Thyroid gland (tissue), 4 donors: ENCODE measurements around the gene TLE5. TPM values are rescaled to one million over a fixed set of nuclear protein-coding genes. Genes with fewer than 3 reads are reported as not detected.
A peak's percentile ranks its signal among the peaks of the same experiment; 100 is the strongest.

Experiments used
- DNase-seq, 2 donors: peaks; one replicate each; pipeline ENCODE4 v3.0.0-alpha.2; 2019
- H3K27ac ChIP-seq, 3 donors: fragments of 200-600 bp; sonication (generic); 1 replicate in 2 of 3; 2 replicates in 1 of 3; pipeline ENCODE4 v1.5.1; 2016 to 2019; ENCODE audit warnings: mild to moderate bottlenecking in 1 of 3, moderate library complexity in 1 of 3
- H3K27me3 ChIP-seq: fragments of 200-600 bp; sonication (generic); one replicate; pipeline ENCODE4 v1.5.1; 2019
- H3K36me3 ChIP-seq, 2 donors: fragments of 200-600 bp; sonication (generic); one replicate each; pipeline ENCODE4 v1.5.1; 2016 to 2019
- H3K4me1 ChIP-seq, 2 donors: fragments of 200-600 bp; sonication (generic); one replicate each; pipeline ENCODE4 v1.5.1; 2017 to 2019
- H3K4me3 ChIP-seq, 3 donors: fragments of 200-600 bp; sonication (generic); replicated peaks in 1 of 3; 1 replicate in 2 of 3; 2 replicates in 1 of 3; pipeline ENCODE4 v1.5.1; 2016; ENCODE audit warnings: mild to moderate bottlenecking in 1 of 3
- H3K9me3 ChIP-seq: fragments of 200-600 bp; sonication (generic); one replicate; pipeline ENCODE4 v1.5.1; 2017
- POLR2A ChIP-seq, 2 donors: fragments of 450-650 bp; IDR thresholded peaks; one replicate each; pipeline ENCODE4 v1.6.1; 2017; ENCODE audit warnings: antibody characterized with exemption in 2 of 2, mild to moderate bottlenecking in 2 of 2, moderate library complexity in 1 of 2
- WGBS, 2 donors: methylation state at CpG; one replicate each; pipeline ENCODE4 v1.1.5; 2017; 5-methylcytosine and 5-hydroxymethylcytosine counted together
- intact Hi-C: fragments of 100-400 bp; cut with DNase I; formaldehyde crosslinking; loops from one replicate; pipeline ENCODE4 v1.15.1; 2023
- total RNA-seq, 4 donors: library from RNA; depleted of rRNA; stranded (reverse); fragments of >200 nt; gene quantifications; one replicate each; pipeline ENCODE4 v1.2.3, GENCODE V29; 2016
- TF ChIP-seq, protein P1 (sequence below), 6 experiments: fragments of 200-600 bp in 3 of 6; fragments of 450-650 bp in 3 of 6; sonication (generic) in 3 of 6; IDR thresholded peaks; one replicate each; pipeline ENCODE4 v1.5.1; 2016 to 2019; ENCODE audit warnings: antibody characterized with exemption in 6 of 6, mild to moderate bottlenecking in 2 of 6, inconsistent platforms in 1 of 6, moderate library complexity in 1 of 6

The TLE5 gene, protein sequence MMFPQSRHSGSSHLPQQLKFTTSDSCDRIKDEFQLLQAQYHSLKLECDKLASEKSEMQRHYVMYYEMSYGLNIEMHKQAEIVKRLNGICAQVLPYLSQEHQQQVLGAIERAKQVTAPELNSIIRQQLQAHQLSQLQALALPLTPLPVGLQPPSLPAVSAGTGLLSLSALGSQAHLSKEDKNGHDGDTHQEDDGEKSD
- 100 to 1,000 TPM; 398 to 892 (median 498) TPM for total RNA-seq

DNA sequence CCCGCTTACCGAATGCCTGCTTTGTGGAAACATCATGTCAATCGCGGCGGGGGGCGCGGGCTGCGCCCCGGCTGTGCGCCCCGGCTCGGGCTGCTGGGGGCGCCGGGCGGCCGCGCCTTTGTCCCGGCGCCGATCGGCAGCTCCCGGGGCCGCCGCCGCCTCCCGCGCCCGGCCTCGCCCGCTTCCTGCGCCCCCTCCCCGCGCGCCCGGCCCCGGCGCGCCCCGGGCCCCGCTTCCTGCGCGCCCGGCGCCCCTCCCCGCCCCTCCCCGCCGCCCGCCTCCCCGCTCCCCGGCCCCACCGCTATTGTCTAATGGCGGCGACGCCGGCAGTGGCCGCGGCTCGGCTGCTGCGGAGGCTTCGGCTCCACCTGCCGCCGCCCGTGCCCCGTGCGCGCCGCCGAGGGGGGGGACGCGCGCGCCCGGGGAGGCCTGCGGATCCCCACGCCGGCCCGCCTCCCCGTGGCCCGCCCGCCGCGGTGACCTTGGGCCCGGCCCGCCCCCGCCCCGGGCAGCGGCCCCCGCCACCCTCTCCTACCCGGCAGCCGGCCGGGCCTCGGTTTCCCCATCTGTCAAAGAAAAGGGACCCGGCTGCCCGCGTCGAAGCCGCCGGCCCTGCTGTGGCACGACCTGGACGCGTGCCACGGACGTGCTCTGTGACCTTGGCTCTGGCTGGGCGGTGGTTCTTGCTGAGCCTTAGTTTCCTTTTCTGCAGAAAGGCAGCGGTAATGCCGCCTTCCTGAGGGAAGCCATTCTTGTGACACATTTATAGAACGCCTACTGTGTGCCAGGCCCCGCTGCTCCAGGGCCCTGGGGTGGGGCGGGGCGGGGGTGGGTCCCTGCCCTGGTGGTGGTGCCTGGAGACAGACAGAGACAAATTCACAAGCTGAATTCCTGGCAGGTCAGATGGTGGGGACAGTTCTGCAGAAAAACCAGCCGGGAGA is at the start of gene TLE5:
Gene TLE5 (minus strand): TSS at position 331 of the 941 bp plus-strand sequence. CDS start 295 bp downstream, at position 36.
- peak; percentile 69 to 72 for DNase-seq

DNA sequence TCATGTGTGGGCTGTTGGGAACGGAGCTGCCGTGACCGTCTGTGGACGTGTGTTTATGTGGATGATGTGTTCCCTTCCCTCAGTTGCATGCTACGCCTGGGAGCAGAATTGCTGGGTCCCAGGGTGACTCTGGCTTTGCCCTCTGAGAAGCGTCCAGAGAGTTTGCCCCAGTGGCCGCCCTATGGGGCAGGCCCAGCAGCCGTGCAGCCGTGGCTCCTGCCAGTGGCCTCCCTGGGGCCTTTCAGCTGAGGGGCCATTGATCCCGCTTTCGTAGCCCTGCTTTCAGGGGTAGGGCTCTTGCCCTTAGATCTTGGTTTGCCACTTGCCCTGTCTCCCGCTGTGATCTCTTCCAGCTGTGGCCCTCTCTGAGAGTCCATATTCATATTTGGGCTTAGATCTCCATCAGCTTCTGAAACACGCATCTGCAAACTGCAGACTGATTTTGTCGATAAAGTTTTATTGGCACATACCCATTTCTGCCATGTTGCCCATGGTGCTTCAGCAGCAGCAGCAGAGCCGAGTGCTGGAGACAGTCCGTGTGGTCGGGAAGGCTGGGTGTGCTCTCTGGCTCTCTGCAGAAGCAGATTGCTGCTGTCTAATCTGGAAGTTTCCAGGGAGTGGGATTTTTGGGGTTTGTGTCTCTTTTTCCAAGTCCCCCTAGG is 49.4 kb upstream of the TLE5 start:
- intact Hi-C loops: no loop called here
- no peak for TF ChIP-seq POLR2A (IDR thresholded peaks at IDR 0.05)
- TF ChIP-seq, protein P1, sequence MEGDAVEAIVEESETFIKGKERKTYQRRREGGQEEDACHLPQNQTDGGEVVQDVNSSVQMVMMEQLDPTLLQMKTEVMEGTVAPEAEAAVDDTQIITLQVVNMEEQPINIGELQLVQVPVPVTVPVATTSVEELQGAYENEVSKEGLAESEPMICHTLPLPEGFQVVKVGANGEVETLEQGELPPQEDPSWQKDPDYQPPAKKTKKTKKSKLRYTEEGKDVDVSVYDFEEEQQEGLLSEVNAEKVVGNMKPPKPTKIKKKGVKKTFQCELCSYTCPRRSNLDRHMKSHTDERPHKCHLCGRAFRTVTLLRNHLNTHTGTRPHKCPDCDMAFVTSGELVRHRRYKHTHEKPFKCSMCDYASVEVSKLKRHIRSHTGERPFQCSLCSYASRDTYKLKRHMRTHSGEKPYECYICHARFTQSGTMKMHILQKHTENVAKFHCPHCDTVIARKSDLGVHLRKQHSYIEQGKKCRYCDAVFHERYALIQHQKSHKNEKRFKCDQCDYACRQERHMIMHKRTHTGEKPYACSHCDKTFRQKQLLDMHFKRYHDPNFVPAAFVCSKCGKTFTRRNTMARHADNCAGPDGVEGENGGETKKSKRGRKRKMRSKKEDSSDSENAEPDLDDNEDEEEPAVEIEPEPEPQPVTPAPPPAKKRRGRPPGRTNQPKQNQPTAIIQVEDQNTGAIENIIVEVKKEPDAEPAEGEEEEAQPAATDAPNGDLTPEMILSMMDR (IDR thresholded peaks at IDR 0.05): no peak
- WGBS, 2 donors: 98% methylated on average over 13 to 17 of the region's 17 CpGs
- Histone ChIP-seq H3K4me3 (no peak overlapping the region), H3K4me1 (peaks cover 21 to 26% of the 10 kb centered on the region in 2 donors), H3K27me3 (no peaks in the 10 kb centered on the region), H3K27ac (no peak overlapping the region), H3K36me3 (peaks cover 5 to 9% of the 10 kb centered on the region in 2 donors), H3K9me3 (no peaks in the 10 kb centered on the region)
- no peak for DNase-seq

More for the DNA sequence above, at the start of gene TLE5:
- H3K36me3 ChIP-seq: peaks cover 14 to 16% of the 10 kb centered on the region in 2 donors
- no peaks in the 10 kb centered on the region for H3K9me3 ChIP-seq
- peaks cover 38 to 67% of the 10 kb centered on the region in 2 donors for H3K4me1 ChIP-seq
- peak within 1 kb of the TSS; percentile 97 to 99 (median 99) for H3K27ac ChIP-seq
- intact Hi-C loops: no loop called here
- peak within 1 kb of the TSS; percentile 12 to 83 (median 79) for H3K4me3 ChIP-seq
- peak in 1 of 2 donors; percentile 66 for TF ChIP-seq POLR2A (IDR thresholded peaks at IDR 0.05)
- TF ChIP-seq, protein P1 (IDR thresholded peaks at IDR 0.05): peak in 1 of 6 experiments; percentile 4
- 11 to 20% methylated on average over 4 to 5 of the region's 111 CpGs for WGBS, 2 donors
- no peaks in the 10 kb centered on the region for H3K27me3 ChIP-seq

DNA sequence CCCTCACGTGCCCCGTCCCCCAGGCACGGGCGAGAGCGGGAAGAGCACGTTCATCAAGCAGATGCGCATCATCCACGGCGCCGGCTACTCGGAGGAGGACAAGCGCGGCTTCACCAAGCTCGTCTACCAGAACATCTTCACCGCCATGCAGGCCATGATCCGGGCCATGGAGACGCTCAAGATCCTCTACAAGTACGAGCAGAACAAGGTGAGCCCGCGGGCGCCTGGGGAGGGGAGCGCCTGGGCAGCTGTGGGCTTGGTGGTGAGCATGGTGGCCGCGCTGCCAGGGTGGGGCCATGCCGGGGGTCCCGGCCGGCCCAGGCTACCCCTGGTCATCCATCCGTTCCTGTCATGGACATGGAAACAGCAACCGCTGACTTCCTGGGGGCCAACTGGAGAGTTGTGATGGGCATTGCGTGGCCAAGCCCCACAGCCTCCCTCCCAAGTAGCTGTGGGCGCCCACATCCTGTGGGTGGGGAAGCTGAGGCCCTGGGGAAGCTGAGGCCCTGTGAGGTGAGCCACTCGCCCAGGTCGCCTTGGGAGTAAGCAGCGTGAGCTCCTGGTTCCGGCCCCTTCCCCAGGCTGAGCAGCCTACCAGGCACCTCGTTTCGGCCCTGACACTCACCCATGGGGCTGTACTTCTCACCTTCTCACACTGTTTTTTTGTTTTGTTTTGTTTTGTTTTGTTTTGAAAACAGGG is 48.0 kb upstream of the TLE5 start:
- peaks cover 5 to 9% of the 10 kb centered on the region in 2 donors for H3K36me3 ChIP-seq
- H3K27ac ChIP-seq: no peak overlapping the region
- intact Hi-C loops: no loop called here
- no peaks in the 10 kb centered on the region for H3K9me3 ChIP-seq
- no peak for DNase-seq
- TF ChIP-seq, protein P1 (IDR thresholded peaks at IDR 0.05): no peak
- no peak for TF ChIP-seq POLR2A (IDR thresholded peaks at IDR 0.05)
- H3K4me1 ChIP-seq: peaks cover 34 to 40% of the 10 kb centered on the region in 2 donors
- 92 to 93% methylated on average over 19 to 37 of the region's 37 CpGs for WGBS, 2 donors
- H3K27me3 ChIP-seq: no peaks in the 10 kb centered on the region
- no peak overlapping the region for H3K4me3 ChIP-seq

DNA sequence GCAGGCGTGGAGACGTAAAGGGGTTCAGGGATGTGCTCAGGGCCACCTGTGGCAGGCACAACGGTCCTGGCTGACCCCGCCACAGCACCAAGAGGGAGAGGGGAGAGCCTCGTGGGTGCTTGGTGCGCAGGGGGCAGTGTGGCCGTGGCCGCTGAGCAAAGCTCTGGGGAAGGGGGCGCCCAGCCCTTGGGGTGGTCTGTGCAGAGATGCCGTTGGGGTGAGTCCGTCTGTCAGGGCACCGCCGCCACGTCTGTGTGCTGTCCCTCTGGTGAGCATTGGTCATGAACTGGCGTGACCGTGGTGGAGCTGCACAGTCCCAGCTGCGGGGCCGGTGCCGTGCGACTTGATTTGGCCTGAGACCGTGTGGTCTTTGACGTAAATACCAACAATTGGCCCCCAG is 47.2 kb upstream of the TLE5 start:
- no peaks in the 10 kb centered on the region for H3K27me3 ChIP-seq
- H3K36me3 ChIP-seq: peaks cover 5 to 9% of the 10 kb centered on the region in 2 donors
- intact Hi-C loops: loop anchor here (5.0 kb wide), 2 partner anchors 77 to 157 kb away; no protein-coding TSS in a partner anchor
- no peak overlapping the region for H3K27ac ChIP-seq
- no peaks in the 10 kb centered on the region for H3K9me3 ChIP-seq
- H3K4me3 ChIP-seq: no peak overlapping the region
- H3K4me1 ChIP-seq: peaks cover 34 to 46% of the 10 kb centered on the region in 2 donors
- no peak for DNase-seq
- 89 to 93% methylated on average over 22 of the region's 22 CpGs for WGBS, 2 donors
- TF ChIP-seq, protein P1 (IDR thresholded peaks at IDR 0.05): no peak
- no peak for TF ChIP-seq POLR2A (IDR thresholded peaks at IDR 0.05)
